ENCODE results near the gene SYTL2.

The SYTL2 gene

GRCh38 chr11:85745626-85746025, 65.3 kb downstream of the SYTL2 start:
- Histone ChIP-seq H2AFZ (ENCODE audit: low read depth, low read length) (no peak overlapping the region), H3K4me1 (ENCODE audit: insufficient read depth, low read length) (peaks cover 5% of the 10 kb centered on the region), H3K27me3 (ENCODE audit: insufficient read depth, low read length) (no peaks in the 10 kb centered on the region), H3K9me3 (ENCODE audit: low read length) (no peaks in the 10 kb centered on the region), H3K36me3 (ENCODE audit: insufficient read depth, low read length) (no peaks in the 10 kb centered on the region), H3K4me3 (ENCODE audit: low read length) (no peak overlapping the region)

GRCh38 chr11:85742873-85743275, 68.1 kb downstream of the SYTL2 start:
- Histone ChIP-seq H3K4me3 (ENCODE audit: low read length) (no peak overlapping the region), H3K9me3 (ENCODE audit: low read length) (no peaks in the 10 kb centered on the region), H3K4me1 (ENCODE audit: insufficient read depth, low read length) (peaks cover 9% of the 10 kb centered on the region), H3K27me3 (ENCODE audit: insufficient read depth, low read length) (no peaks in the 10 kb centered on the region), H2AFZ (ENCODE audit: low read depth, low read length) (no peak overlapping the region), H3K36me3 (ENCODE audit: insufficient read depth, low read length) (no peaks in the 10 kb centered on the region)

GRCh38 chr11:85742348-85742747, 68.6 kb downstream of the SYTL2 start:
- no peaks in the 10 kb centered on the region for H3K36me3 ChIP-seq (ENCODE audit: insufficient read depth, low read length)
- no peak overlapping the region for H2AFZ ChIP-seq (ENCODE audit: low read depth, low read length)
- H3K9me3 ChIP-seq (ENCODE audit: low read length) = no peaks in the 10 kb centered on the region
- H3K4me3 ChIP-seq (ENCODE audit: low read length) = no peak overlapping the region
- no peaks in the 10 kb centered on the region for H3K27me3 ChIP-seq (ENCODE audit: insufficient read depth, low read length)
- peaks cover 9% of the 10 kb centered on the region for H3K4me1 ChIP-seq (ENCODE audit: insufficient read depth, low read length)

- no peaks in the 10 kb centered on the region for H3K36me3 ChIP-seq (ENCODE audit: insufficient read depth, low read length)
- peaks cover 9% of the 10 kb centered on the region for H3K4me1 ChIP-seq (ENCODE audit: insufficient read depth, low read length)
- H3K9me3 ChIP-seq (ENCODE audit: low read length) = no peaks in the 10 kb centered on the region
- no peak overlapping the region for H2AFZ ChIP-seq (ENCODE audit: low read depth, low read length)
- H3K4me3 ChIP-seq (ENCODE audit: low read length) = no peak overlapping the region
- no peaks in the 10 kb centered on the region for H3K27me3 ChIP-seq (ENCODE audit: insufficient read depth, low read length)
Observed at GRCh38 chr11:85740481-85741400, 70.2 kb downstream of the SYTL2 start.

GRCh38 chr11:85737738-85738137, 73.2 kb downstream of the SYTL2 start:
- no peaks in the 10 kb centered on the region for H3K27me3 ChIP-seq (ENCODE audit: insufficient read depth, low read length)
- H3K4me1 ChIP-seq (ENCODE audit: insufficient read depth, low read length) = peaks cover 9% of the 10 kb centered on the region
- no peaks in the 10 kb centered on the region for H3K36me3 ChIP-seq (ENCODE audit: insufficient read depth, low read length)
- H2AFZ ChIP-seq (ENCODE audit: low read depth, low read length) = no peak overlapping the region
- no peak overlapping the region for H3K4me3 ChIP-seq (ENCODE audit: low read length)
- no peaks in the 10 kb centered on the region for H3K9me3 ChIP-seq (ENCODE audit: low read length)

GRCh38 chr11:85735876-85736460, 75.0 kb downstream of the SYTL2 start:
- H3K9me3 ChIP-seq (ENCODE audit: low read length) = no peaks in the 10 kb centered on the region

GRCh38 chr11:85732965-85733364, 78.0 kb downstream of the SYTL2 start:
- Histone ChIP-seq H3K4me3 (ENCODE audit: low read length) (no peak overlapping the region), H3K9me3 (ENCODE audit: low read length) (no peaks in the 10 kb centered on the region), H3K4me1 (ENCODE audit: insufficient read depth, low read length) (no peaks in the 10 kb centered on the region), H3K36me3 (ENCODE audit: insufficient read depth, low read length) (no peaks in the 10 kb centered on the region), H2AFZ (ENCODE audit: low read depth, low read length) (no peak overlapping the region), H3K27me3 (ENCODE audit: insufficient read depth, low read length) (no peaks in the 10 kb centered on the region)

More at GRCh38 chr11:85735876-85736460, 75.0 kb downstream of the SYTL2 start:
- Histone ChIP-seq H3K4me3 (ENCODE audit: low read length) (no peak overlapping the region), H3K4me1 (ENCODE audit: insufficient read depth, low read length) (peaks cover 7% of the 10 kb centered on the region), H2AFZ (ENCODE audit: low read depth, low read length) (no peak overlapping the region), H3K27me3 (ENCODE audit: insufficient read depth, low read length) (no peaks in the 10 kb centered on the region), H3K36me3 (ENCODE audit: insufficient read depth, low read length) (no peaks in the 10 kb centered on the region)

GRCh38 chr11:85726381-85726780, 84.6 kb downstream of the SYTL2 start:
- Histone ChIP-seq H3K36me3 (ENCODE audit: insufficient read depth, low read length) (no peaks in the 10 kb centered on the region), H2AFZ (ENCODE audit: low read depth, low read length) (no peak overlapping the region), H3K4me3 (ENCODE audit: low read length) (no peak overlapping the region), H3K27me3 (ENCODE audit: insufficient read depth, low read length) (no peaks in the 10 kb centered on the region), H3K9me3 (ENCODE audit: low read length) (no peaks in the 10 kb centered on the region), H3K4me1 (ENCODE audit: insufficient read depth, low read length) (no peaks in the 10 kb centered on the region)

- Histone ChIP-seq H3K4me1 (ENCODE audit: insufficient read depth, low read length) (no peaks in the 10 kb centered on the region), H3K9me3 (ENCODE audit: low read length) (no peaks in the 10 kb centered on the region), H2AFZ (ENCODE audit: low read depth, low read length) (no peak overlapping the region), H3K27me3 (ENCODE audit: insufficient read depth, low read length) (no peaks in the 10 kb centered on the region), H3K4me3 (ENCODE audit: low read length) (no peak overlapping the region), H3K36me3 (ENCODE audit: insufficient read depth, low read length) (no peaks in the 10 kb centered on the region)
Observed at GRCh38 chr11:85725510-85726258, 85.3 kb downstream of the SYTL2 start.

- no peaks in the 10 kb centered on the region for H3K9me3 ChIP-seq (ENCODE audit: low read length)
- H3K27me3 ChIP-seq (ENCODE audit: insufficient read depth, low read length) = no peaks in the 10 kb centered on the region
- H3K4me3 ChIP-seq (ENCODE audit: low read length) = no peak overlapping the region
- peaks cover under 1% of the 10 kb centered on the region for H3K4me1 ChIP-seq (ENCODE audit: insufficient read depth, low read length)
- no peaks in the 10 kb centered on the region for H3K36me3 ChIP-seq (ENCODE audit: insufficient read depth, low read length)
- H2AFZ ChIP-seq (ENCODE audit: low read depth, low read length) = no peak overlapping the region
Observed at GRCh38 chr11:85724748-85725465, 86.0 kb downstream of the SYTL2 start.

GRCh38 chr11:85723088-85723487, 87.9 kb downstream of the SYTL2 start:
- no peak overlapping the region for H2AFZ ChIP-seq (ENCODE audit: low read depth, low read length)
- no peaks in the 10 kb centered on the region for H3K27me3 ChIP-seq (ENCODE audit: insufficient read depth, low read length)
- no peaks in the 10 kb centered on the region for H3K9me3 ChIP-seq (ENCODE audit: low read length)
- H3K4me3 ChIP-seq (ENCODE audit: low read length) = no peak overlapping the region
- H3K36me3 ChIP-seq (ENCODE audit: insufficient read depth, low read length) = no peaks in the 10 kb centered on the region
- H3K4me1 ChIP-seq (ENCODE audit: insufficient read depth, low read length) = peaks cover 7% of the 10 kb centered on the region

- H3K36me3 ChIP-seq (ENCODE audit: insufficient read depth, low read length) = no peaks in the 10 kb centered on the region
- H2AFZ ChIP-seq (ENCODE audit: low read depth, low read length) = no peak overlapping the region
- no peaks in the 10 kb centered on the region for H3K27me3 ChIP-seq (ENCODE audit: insufficient read depth, low read length)
- H3K4me1 ChIP-seq (ENCODE audit: insufficient read depth, low read length) = peaks cover 24% of the 10 kb centered on the region
- no peak overlapping the region for H3K4me3 ChIP-seq (ENCODE audit: low read length)
- no peaks in the 10 kb centered on the region for H3K9me3 ChIP-seq (ENCODE audit: low read length)
Observed at GRCh38 chr11:85721191-85721590, 89.8 kb downstream of the SYTL2 start.
